Testis (tissue), 2 donors: ENCODE measurements around the gene BCL6.
A peak's percentile ranks its signal among the peaks of the same experiment; 100 is the strongest.

ENCODE experiments used
- POLR2A ChIP-seq: fragments of 450-650 bp; IDR thresholded peaks from one replicate; pipeline ENCODE4 v1.6.1; 2017; ENCODE audit warnings: antibody characterized with exemption, mild to moderate bottlenecking, moderate library complexity
- TF ChIP-seq, protein P1 (sequence below), 3 experiments: fragments of 450-650 bp in 2 of 3; fragments of 200-600 bp in 1 of 3; sonication (generic) in 1 of 3; IDR thresholded peaks; one replicate each; pipeline ENCODE4 v1.5.1; 2016 to 2019; ENCODE audit warnings: antibody characterized with exemption in 3 of 3, mild to moderate bottlenecking in 2 of 3, moderate library complexity in 1 of 3

DNA sequence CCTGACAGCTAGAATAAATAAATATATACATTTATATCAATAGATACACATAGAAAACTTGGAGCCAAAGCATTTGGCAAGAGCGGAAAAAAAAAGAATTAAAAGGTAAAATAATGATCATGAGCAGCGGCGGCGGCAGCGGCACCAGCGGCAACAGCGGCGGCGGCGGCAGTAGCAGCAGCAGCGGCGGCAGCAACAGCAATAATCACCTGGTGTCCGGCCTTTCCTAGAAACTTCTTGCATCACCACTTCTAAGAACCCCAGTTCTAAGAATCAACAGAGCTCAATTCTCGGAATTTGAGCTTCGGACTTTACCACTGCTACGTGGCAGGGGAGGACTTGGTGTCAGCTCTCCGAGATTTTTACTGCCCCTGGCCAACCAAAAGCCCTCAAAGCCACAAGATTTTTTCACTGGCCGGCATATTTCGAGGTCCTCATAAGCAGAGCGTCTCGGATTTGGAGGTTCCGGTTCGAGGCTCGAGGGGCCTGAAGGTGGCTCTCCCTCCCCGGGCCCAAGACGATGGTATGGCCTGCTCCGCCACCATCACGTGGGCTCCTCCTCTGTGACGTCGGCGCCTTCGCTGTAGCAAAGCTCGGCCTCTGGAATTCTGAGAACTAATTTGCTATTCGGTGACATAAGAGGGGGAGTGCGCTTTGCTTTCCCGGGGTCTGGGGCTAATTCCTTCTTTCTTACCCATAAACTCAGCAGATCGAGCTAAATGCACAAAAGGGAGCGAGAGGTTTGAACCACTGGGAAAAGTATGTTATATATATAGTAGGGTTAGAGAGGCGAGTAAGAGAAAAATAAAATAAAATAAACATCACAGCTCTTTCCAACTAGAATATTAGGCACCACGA lies at the start of gene BCL6:
- TF ChIP-seq POLR2A = peak; percentile 98
- TF ChIP-seq, protein P1, sequence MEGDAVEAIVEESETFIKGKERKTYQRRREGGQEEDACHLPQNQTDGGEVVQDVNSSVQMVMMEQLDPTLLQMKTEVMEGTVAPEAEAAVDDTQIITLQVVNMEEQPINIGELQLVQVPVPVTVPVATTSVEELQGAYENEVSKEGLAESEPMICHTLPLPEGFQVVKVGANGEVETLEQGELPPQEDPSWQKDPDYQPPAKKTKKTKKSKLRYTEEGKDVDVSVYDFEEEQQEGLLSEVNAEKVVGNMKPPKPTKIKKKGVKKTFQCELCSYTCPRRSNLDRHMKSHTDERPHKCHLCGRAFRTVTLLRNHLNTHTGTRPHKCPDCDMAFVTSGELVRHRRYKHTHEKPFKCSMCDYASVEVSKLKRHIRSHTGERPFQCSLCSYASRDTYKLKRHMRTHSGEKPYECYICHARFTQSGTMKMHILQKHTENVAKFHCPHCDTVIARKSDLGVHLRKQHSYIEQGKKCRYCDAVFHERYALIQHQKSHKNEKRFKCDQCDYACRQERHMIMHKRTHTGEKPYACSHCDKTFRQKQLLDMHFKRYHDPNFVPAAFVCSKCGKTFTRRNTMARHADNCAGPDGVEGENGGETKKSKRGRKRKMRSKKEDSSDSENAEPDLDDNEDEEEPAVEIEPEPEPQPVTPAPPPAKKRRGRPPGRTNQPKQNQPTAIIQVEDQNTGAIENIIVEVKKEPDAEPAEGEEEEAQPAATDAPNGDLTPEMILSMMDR (IDR thresholded peaks at IDR 0.05) = peak in 1 of 3 experiments; percentile 23
